Ishikawa (cell line): Measurements from ENCODE around the gene SMC6.

Experiments
- CEBPB ChIP-seq: IDR thresholded peaks from 2 replicates; pipeline ENCODE4 v1.6.1; 2012
- CREB1 ChIP-seq: IDR thresholded peaks from 2 replicates; pipeline ENCODE4 v1.6.1; 2012; ENCODE audit warnings: low read depth
- RAD21 ChIP-seq: IDR thresholded peaks from 2 replicates; pipeline ENCODE4 v1.6.1; 2012; ENCODE audit warnings: low read depth
- TEAD4 ChIP-seq: IDR thresholded peaks from 2 replicates; pipeline ENCODE4 v1.6.1; 2012
- YY1 ChIP-seq: IDR thresholded peaks from 2 replicates; pipeline ENCODE4 v1.6.1; 2012; ENCODE audit warnings: low read depth
- TF ChIP-seq, protein P1 (sequence below): IDR thresholded peaks from 2 replicates; pipeline ENCODE4 v1.6.1; 2012; ENCODE audit warnings: low read depth, mild to moderate bottlenecking
- TF ChIP-seq, protein P2 (sequence below): IDR thresholded peaks from 2 replicates; pipeline ENCODE4 v1.6.1; 2012

DNA sequence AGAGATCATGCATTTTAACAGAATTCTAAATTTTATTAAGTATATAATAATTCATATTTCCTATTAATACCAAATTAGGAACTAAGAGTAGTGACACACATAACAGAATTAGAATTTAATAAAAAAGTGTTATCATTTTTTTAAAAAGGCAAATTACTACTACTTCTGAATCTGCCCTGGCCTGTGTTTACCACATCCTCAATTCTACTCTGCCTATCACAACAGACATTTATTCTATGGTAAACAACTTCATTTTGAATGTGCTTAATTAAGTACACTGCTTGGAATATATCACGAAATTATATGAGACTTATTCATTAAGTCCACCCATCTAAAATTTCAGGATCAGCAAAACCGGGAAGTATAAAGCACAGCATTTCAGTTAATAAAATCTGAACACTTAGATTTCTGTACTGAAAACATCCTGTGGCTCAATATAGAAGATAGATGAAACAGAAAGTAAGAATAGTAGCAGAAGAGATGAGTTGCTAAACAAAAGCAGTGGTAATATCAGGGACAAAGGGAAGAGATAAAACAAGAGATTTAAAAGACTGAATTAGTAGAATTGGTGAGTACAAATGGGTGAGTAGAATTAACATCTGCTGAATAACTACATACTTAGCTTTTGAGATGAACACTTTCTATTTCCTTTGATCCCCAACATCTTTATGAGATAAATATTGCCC lies 3.7 kb downstream of the SMC6 start:
- TF ChIP-seq TEAD4 (no peak), RAD21 (no peak), CREB1 (no peak), YY1 (no peak), CEBPB (no peak)
- TF ChIP-seq, protein P1, sequence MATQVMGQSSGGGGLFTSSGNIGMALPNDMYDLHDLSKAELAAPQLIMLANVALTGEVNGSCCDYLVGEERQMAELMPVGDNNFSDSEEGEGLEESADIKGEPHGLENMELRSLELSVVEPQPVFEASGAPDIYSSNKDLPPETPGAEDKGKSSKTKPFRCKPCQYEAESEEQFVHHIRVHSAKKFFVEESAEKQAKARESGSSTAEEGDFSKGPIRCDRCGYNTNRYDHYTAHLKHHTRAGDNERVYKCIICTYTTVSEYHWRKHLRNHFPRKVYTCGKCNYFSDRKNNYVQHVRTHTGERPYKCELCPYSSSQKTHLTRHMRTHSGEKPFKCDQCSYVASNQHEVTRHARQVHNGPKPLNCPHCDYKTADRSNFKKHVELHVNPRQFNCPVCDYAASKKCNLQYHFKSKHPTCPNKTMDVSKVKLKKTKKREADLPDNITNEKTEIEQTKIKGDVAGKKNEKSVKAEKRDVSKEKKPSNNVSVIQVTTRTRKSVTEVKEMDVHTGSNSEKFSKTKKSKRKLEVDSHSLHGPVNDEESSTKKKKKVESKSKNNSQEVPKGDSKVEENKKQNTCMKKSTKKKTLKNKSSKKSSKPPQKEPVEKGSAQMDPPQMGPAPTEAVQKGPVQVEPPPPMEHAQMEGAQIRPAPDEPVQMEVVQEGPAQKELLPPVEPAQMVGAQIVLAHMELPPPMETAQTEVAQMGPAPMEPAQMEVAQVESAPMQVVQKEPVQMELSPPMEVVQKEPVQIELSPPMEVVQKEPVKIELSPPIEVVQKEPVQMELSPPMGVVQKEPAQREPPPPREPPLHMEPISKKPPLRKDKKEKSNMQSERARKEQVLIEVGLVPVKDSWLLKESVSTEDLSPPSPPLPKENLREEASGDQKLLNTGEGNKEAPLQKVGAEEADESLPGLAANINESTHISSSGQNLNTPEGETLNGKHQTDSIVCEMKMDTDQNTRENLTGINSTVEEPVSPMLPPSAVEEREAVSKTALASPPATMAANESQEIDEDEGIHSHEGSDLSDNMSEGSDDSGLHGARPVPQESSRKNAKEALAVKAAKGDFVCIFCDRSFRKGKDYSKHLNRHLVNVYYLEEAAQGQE: no peak
- TF ChIP-seq, protein P2, sequence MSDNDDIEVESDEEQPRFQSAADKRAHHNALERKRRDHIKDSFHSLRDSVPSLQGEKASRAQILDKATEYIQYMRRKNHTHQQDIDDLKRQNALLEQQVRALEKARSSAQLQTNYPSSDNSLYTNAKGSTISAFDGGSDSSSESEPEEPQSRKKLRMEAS: no peak
